ENCODE results near the gene PDE6D.
A peak's percentile ranks its signal among the peaks of the same experiment; 100 is the strongest.

The PDE6D gene

DNA sequence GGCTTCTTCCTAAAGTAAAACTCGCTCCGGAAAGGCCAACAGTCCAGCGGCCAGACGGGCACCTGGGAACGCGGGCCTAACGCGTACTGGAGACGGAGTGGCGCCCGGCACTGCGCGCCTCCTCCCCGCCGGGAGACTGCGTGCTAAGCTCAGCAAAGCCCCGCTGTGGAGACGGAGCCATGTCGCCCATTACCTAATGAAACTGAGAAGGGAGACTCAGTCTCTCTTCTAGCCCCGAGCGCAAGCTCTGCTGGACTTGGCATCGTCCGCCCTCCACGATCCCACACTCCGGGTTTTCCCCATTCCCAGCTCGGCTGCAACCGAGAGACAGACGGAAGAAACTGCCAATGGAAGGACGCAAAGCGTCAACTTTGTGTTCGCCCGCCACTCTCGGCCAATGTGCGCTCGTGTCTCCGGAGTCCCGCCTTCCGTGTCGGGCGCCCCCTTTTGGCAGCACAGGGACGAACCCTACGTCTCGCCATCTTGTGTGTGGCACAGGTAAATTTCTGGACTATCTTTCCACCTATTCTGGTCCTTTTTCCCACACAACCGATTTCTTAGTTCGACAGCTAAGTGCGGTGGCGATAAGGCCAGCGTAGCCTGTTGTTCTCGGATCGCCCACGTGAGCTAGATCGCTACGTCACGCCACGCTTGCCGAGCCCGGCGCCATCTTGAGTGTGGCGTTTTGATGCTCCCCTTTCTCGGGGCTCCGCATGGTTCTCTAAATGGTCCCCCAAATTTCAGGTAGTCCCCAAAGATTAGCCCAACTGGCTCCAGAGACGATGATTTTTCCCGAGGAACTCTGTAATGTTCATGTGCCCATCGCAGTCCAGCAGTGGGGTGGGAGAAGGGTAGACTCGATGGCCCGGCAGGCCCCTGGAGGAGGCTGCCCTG lies 74.1 kb downstream of the PDE6D start:
- peak; percentile 99 for DNase-seq

DNA sequence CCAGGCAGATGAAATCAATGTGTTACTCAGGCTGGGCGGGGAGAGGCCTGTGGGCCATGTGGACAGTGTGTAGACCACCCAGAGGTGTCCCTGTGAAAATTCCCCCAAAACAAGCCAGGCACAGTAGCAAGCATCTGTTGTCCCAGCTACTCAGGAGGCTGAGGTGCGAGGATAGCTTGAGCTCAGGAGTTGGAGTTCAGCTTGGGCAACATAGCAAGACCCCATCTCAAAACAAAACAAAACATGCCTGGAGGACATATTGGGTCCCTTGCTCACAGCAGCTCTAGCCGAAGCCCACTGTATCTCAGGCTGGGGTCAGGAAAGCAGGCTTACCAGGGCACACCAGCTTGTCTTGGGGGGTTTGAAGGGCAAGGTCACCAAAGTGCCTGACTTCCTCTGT lies 77.1 kb downstream of the PDE6D start:
- DNase-seq = no peak

DNA sequence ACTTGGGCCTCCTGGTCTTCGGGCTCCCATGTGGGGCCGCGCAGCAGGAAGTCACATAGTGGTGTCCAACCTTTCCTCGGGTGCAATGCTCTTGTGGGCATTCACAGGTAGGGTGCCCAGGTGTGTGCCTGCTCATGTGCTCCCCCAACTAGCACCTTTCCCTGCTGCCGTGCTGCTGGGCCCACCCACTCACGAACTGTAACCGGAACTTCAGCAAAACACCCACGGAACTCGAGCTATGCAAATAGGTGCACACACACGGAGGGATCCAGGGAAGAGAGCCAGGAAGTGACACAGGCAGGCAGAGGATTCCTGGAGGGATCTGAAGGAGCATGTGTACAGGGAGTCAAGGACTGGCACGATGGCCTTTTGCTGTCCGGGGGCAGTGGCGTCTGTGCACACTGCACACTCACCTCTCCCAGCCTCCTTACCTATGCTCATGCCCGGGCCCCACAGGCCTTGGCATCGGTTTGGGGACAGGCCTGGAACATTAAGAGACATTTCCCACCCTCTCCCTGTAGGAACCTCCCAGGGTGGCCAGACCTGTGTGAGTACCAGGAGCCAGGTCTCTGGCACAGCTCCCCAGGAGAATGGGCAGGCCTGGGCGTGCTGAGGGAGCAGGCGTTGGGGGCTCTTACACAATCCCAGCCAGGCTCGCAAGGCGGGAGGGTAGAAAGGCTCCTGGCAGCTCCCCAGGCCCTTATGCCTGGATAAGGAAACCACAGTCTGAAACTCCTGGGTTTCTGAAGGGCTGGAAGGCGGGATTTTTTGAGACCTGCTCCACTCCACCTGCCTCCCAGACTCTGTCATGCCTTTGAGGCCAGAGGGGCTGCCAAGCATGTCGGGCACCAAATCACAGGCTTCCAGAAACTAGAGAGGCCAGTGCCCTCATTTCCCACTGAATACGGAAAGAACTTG lies 79.4 kb downstream of the PDE6D start:
- DNase-seq = peak; percentile 33

DNA sequence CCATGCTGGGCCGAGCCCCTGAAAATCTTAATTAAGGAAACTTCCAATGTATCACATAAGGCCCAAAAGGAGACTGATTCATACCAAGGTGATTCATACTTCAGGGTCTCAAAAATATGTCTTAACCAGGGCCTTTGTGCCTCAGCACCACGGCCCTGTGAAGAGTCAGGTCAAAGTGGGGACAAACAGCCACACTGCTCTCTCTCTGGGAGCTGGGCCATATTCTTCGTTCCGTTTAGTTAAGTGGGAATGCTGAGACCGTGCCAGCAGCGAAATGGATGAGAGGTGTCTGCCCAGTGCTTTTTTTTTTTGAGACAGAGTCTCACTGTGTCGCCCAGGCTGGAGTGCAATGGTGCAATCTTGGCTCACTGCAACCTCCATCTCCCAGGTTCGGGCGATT lies 82.1 kb downstream of the PDE6D start:
- DNase-seq = peak; percentile 48

DNA sequence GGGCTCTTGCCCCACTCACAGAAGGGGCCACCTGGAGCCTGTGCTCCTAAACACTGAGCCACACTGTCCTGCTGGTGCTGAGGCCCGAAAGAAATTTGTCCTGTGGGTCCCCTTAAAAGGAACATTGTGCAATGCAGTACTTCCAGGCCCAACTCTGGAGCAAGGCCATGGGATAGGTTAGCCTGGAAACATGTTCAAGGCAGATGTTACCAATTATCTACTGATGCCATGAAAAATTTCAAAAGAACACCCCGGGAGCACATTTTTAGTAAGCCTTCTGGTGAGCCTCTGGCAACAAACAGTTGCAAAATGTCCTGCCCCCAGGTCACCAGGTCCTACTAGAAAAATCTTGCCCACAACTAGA lies 85.1 kb downstream of the PDE6D start:
- DNase-seq = no peak

DNA sequence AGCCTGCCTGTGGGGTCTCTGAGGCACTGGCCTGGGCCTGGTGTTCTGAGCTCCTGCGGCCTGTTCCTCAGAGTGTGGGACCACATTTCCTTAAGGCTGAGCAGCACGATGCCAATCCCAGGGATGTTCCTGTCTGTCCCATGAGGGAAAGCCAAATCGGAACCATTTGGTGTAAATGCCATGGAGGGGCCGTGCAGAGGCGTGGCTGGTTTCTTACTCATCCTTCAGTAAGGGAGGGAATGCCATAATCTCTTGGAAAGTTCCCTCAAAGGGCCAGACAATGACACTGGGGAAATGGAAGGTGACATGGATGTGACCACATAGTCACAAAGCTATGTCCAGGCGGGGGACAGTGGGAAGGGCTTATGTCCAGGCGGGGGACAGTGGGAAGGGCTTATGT lies 87.1 kb downstream of the PDE6D start:
- DNase-seq = no peak

DNA sequence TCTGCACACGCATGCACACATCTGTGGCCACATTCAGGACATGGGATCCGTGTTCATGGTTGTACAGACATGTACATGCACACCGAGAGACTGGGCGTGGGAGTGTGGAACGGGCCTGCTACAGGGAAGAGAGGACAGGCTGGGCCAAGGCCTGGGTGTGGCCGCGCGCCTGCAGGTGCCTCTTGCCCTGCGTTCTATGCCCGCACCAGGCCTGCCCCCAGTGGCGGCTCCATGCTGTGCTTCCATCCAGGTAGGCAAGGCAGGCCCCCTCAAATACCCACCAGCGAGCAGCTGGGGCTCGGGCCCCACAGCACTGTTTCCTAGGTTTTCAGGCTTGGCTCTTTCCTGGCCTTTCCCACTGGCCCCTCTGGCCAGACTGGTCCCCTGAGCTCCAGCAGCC lies 88.2 kb downstream of the PDE6D start:
- no peak for DNase-seq

DNA sequence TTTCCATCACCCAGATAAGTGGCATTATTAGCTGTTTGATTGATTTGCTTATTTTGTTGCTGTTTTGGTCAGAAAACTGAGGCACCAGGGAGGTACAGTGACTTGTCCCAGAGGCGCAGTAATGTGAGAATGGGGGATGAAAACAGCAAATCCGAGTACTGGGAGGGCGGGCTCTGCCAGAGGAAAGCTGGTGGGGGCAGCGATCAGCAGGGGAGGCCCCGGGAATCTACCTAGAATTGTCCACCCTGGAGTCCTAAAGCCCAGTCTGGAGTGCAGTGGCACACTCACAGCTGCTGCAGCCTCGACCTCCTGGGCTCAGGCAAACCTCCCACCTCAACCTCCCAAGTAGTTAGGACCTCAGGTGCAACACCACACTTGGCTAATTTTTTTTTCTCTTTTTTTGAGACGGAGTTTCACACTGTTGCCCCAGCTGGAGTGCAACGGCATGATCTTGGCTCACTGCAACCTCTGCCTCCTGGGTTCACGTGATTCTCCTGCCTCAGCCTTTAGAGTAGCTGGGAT lies 89.8 kb downstream of the PDE6D start:
- no peak for DNase-seq

DNA sequence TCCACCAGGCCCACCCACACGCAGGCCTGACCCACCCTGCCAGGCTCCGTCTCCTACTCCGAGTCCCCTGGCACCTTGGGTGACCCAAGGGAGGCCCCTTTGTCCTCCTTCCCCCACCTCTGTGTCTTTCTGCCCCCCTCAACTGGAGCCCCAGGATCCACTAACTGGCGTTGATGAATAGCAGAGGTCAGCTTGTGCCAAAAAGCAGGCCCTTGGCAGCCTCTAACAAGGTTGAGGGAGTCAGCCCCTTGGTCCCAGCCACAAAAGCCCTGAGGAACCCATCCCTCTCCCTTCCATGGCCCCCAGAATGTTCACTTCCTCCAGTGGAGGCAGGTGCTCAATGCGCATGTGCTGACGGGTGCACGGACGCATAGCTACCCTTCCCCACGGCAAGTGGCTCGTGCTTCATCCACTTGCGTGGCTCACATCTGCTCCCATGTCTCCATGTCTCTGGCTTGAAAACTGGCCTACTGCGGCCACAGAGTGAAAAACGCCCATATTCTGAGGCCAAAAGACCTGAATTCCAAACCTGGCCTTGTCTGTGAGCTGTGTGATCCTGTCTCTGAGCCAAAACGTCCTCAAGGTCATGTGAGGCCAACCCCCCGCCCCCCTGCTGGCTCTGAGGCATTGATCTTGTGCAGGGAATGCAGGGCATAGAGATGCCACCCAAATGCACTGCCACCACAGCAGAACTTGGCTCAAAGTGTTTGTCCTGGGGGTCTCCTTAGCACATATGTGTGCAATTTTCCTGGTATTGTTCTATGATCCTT lies 91.8 kb downstream of the PDE6D start:
- no peak for DNase-seq

DNA sequence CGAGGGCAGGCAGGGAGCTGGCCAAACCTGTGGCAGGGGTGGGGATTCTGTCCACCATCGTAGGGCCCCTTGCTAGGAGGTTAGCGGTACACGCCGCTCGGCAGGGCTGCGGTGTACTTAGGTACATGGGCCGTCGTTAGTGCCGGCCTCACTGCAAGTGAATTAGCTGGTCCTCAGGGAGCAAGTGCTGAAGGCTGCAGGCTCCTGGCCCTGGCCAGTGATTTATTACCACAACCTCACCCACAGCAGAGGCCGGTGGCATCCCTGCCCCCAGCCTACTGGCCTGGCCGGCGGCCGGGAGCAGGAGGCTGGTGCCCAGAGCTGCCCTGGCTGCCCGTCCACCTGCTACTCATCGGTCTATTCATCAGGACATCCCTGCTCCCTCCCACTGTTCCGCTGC lies 92.4 kb downstream of the PDE6D start:
- DNase-seq = no peak

DNA sequence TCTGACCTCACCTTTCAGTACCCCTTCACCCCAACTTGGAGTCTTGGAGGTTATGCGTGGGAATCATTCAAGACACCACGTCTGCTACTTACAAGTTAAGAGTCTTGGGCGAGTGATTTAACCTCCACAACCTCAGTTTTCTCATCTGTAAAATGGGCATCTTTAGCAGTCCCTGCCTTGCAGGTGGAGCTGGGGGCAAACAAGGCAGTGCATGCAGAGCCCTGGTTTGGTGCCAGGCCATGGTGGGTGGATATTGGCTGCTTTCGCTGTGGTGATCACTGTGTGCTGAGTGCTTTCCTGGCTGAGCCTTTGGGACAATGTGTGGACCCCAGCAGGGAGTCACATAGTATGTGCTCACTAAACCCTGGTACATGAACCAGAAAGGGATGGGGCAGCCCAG lies 93.1 kb downstream of the PDE6D start:
- DNase-seq = no peak

DNA sequence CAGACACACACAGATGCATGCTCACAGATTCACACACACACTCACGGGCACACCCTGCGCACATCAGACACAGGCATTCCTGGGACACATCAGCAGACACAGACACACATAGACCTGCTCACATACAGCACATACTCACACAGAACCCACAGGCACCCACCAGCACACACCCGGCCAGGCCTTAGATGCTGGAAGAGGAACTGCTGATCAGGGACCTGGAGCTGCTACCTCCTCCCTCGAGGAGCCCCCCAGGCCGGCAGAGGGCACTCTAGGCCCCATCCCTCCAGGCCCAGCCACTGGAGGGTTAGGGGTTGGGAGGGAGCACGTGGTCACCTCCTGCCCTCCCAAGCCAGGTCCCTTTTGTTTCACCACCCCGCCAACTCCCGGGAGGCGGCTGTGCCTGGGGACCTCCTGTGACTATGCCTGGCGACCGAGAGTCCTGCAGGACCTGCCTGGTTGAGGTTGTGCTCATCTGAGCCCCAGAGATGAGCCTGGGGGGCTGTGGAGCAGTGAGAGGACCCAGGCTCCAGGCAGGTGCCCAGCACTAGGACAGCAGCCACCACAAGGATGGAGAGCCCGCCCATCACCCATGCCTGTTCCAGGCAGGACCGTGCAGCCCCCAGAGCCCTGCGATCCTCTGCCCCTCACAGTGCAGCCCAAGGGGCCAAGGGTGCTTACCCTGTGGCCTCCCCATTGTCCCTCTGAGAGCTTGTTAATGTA lies 93.8 kb downstream of the PDE6D start:
- peak; percentile 64 for DNase-seq

- no peak for DNase-seq
Measured at GRCh38 chr2:231686192-231687100, 94.6 kb downstream of the PDE6D start.

- DNase-seq = no peak
Measured at GRCh38 chr2:231685349-231686191, 95.5 kb downstream of the PDE6D start.

GRCh38 chr2:231684314-231685223 lies 96.5 kb downstream of the PDE6D start:
- DNase-seq = peak; percentile 55

- DNase-seq = no peak
Measured at GRCh38 chr2:231683292-231684235, 97.5 kb downstream of the PDE6D start.

- no peak for DNase-seq
Measured at GRCh38 chr2:231682603-231683291, 98.3 kb downstream of the PDE6D start.
